IPS DF 4.7 (cell line): ENCODE measurements around the gene TP53INP2.
"Not testable (repeated sequence)": the region's sequence is repeated elsewhere in the genome, so short reads cannot be mapped to it uniquely, and the experiment has no call there.

ENCODE experiments used
- DNase-seq: peaks from one replicate; pipeline ENCODE4 v3.0.0-alpha.2; 2013; ENCODE audit warnings: low spot score; ENCODE audit errors: extremely low read depth

Gene TP53INP2

GRCh38 chr20:34705397-34706301 is 1.5 kb downstream of the TP53INP2 start:
- no peak for DNase-seq

- no peak for DNase-seq
These were observed 2.2 kb downstream of the TP53INP2 start for GRCh38 chr20:34706302-34706875.

DNA sequence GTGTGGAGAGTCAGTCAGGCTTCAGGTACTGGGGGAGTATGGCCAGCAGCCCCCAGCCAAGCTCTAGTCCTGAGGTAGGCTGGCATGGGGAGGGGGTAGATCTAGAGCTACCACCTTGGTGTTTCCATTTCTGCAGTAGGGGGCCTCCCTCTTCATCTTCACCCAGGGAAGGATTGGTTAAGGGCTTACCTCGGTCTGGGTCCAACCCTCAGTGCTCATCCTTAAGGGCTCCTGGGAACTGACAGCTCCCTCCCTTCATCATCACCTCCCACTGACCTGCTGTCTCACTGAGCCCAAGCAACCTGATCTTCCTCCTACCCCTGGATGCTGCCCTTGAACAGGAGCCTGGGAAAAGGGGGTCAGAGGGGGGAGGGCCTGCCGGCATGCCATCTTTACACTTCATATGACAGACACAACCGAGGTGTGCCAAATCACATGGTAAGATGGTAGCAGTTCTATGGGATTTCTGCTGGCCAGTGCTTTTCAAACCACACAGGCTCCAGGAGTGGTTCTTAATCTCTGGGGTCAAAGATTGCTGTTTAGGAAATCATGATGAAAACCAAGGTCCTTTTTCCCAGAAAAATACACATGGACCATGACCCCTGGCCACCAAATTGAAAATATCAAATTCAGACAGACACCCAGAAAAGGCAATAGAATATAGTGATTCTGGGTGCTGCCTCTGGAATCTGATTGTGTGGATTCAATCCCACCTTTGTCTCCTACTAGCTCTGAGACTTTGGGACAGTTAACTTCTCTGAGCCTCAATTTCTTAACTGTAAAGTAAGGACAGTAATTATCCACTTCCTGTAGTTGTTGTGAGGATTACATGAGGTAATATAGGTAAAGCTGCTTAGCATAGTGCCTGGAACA is 3.0 kb downstream of the TP53INP2 start:
- DNase-seq: no peak

- no peak for DNase-seq
These were observed 4.5 kb downstream of the TP53INP2 start for GRCh38 chr20:34708621-34709043.

GRCh38 chr20:34709044-34709830 is 5.1 kb downstream of the TP53INP2 start:
- no peak for DNase-seq

DNA sequence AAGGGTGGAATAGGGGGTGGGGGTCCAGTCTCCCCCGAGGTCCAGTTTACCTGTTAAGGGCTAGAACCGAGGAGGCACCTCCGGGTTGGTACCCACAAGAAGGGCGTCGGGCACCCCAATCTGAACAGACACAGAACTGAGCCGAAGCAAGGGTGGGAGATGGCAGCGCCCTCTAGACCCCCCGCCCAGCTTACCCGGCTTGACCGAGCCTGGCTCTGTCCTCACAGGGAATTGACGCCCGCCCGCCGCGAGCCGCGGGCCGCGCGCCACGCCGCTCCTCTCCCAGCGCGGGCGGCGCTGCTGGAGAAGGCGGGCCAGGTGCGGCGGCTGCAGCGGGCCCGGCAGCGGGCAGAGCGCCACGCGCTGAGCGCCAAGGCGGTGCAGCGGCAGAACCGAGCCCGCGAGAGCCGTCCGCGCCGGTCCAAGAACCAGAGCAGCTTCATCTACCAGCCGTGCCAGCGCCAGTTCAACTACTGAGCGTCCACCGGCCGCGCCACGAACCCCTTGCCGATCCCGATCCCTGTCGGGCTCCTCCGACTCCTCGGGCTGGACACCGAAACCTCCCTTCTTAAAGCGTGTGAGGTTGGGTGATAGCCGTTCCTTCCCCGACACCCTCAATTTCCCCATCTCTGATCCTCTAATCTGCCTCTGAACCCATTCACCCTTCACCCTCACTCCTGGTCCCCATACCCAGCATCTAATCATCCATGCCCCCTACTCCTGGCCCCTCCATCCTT is 5.9 kb downstream of the TP53INP2 start:
- no peak for DNase-seq

DNA sequence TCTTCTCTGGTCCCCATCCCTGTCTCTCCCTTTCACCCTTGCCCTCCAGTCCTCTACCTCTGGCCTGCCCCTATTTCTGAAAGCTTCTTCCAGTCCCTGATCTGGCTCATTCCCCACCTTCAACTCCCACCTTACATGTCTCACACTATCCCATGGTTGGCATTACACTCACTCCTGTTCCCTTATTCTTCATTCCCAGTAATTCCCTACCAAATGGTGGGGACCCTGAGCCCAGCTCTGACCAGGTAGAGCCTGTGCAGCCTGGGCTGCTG is 6.4 kb downstream of the TP53INP2 start:
- DNase-seq: no peak

- DNase-seq: no peak
These were observed 6.9 kb downstream of the TP53INP2 start for GRCh38 chr20:34710861-34711574.

DNA sequence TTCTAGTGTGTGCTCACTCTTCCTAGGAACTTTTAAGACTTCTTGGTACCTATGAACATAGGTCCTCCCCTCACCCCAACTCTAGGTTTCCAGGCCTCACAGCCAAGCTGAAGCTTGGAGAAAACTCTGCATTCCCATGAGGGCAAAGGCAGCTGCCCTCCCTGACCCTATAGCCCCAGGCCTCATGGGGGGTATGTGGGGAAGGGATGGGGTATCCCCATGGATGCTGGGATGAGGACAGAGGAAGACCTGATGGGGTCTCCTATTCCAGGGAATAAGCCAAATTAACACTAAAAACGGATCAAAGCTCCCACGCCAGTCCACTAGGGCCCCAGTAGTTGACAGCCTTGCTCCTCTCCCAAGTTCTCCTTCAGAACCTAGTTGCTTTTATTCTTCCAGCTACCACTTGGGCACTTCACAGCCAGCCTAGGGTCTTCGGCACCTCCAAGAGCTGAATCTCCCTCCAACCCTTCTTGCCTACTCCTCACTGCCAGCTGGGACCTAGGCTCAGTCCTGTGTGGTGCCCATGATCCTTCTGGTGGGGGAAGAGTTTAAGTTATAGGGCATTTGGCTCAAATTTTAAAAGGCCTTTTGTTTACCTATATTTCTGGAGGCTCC is 7.8 kb downstream of the TP53INP2 start:
- no peak for DNase-seq

DNA sequence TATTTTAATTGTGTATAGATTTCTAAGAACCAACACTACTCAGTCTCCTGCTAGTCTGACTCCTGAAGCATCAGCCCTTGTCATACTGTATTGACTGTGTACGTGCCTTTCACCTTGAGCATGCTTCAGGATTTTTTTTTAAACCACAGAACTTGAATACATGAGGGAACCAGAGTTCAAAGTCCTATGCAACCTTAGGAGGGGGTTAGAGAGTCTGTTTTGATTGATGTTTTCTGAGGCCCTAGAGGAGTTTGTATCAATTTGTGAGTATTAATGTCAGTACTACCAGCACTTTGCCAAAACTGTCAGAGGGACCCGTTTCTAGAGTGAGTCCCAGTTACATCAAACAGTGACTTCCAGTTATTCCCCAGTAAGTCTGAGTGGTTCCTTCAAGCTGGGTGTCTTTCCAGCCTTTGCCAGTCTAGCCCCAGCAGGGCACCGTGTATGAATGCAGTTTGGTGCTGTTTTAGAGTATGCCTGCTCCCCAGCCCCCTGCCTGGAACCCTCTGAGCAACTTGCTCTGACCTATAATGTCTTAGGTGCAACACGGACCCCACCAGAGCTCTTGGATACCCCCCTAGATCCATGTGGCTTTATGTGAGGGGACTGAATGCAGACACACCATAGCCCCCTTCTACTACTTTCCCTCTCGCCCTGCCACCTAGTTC is 8.5 kb downstream of the TP53INP2 start:
- DNase-seq: no peak

DNA sequence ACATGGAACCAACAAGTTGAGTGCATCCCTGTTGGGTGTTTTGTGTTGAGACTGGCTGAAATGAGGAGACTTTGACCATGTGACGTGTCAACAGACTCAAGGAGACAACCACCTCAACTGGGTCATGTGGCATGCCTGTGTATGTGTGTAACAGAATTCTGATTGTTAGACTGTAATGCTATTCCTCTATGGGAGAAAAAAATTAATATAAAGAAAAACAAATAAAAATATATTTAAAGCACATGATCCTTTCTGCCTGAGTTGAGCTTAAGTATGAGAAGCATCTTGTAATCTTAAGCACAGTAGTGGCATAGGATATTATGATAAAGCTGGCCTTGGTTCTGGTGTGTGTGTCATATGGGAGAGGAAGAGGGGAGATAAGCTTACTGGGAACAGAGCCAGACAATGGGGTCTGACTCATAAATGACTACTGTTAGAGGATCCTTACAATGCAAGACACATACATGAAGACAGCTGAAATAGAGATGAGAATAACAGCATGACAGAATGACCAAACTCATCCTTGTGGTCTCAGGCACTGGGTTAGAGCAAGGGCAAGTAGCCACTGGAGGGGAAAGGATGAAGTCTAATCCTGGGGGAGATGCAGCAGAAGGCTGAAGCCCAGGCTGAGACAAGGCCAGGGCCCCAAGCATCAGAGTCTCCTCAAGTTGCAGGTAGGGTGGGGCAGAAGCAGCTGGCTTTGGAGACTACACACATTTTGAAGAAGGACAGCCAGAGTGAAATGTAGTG is 9.2 kb downstream of the TP53INP2 start:
- DNase-seq: no peak

- DNase-seq: not testable (repeated sequence)
These were observed 9.9 kb downstream of the TP53INP2 start for GRCh38 chr20:34713944-34714515.

DNA sequence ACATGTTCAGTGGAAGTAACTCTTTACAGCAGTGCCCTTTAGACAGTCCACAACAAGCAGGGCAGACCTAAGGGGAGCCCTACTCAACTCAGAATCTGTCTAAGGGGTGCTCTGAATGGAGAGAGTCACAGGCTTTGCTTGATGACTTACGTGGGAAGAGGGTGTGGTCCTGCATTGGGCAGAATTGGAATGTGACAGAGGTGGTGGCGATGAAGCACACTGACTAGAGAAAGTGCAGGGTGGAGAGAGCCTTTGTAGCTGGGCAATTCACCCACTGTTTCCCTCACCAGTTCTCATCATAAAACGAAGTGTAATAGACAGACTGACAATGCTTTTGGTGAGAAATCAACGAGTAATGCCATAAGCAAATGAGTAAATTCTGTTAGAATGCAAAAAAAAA is 11.2 kb downstream of the TP53INP2 start:
- DNase-seq: no peak

- DNase-seq: no peak
These were observed 12.7 kb downstream of the TP53INP2 start for GRCh38 chr20:34716921-34717229.

DNA sequence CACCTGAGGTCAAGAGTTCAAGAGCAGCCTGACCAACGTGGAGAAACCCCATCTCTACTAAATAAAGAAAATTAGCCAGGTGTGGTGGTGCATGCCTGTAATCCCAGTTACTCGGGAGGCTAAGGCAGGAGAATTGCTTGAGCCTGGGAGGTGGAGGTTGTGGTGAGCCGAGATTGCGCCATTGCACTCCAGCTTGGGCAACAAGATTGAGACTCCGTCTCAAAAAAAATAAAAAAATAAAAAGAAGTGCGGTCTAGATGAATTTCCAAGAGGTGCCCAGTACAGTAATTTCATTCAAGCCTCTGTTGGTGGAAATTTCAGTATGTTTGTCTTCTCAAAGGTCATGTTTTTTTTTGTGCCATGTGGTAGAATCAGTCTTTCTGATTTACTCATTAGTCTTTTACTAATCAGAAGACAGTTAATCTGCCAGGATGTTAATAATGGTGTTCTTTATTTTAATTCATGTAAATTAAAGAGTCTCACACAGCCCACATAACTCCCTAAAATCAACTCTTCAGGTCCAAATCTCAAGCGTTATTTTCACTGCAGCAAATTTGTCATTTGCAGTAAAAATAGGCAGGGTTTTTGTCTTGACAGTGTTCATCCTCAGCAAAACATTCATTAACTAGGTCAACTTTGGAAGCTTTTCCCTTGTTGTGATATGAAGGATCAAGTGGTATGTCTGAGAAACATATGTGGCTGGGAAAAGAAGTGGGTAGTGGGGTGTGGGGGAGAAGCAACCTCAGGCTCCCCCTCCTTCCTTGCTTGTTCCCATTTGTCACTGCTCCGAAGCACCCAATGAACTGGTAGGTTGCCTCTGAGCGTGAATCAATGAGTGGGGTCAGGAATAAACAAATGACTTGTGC is 13.3 kb downstream of the TP53INP2 start:
- no peak for DNase-seq

DNA sequence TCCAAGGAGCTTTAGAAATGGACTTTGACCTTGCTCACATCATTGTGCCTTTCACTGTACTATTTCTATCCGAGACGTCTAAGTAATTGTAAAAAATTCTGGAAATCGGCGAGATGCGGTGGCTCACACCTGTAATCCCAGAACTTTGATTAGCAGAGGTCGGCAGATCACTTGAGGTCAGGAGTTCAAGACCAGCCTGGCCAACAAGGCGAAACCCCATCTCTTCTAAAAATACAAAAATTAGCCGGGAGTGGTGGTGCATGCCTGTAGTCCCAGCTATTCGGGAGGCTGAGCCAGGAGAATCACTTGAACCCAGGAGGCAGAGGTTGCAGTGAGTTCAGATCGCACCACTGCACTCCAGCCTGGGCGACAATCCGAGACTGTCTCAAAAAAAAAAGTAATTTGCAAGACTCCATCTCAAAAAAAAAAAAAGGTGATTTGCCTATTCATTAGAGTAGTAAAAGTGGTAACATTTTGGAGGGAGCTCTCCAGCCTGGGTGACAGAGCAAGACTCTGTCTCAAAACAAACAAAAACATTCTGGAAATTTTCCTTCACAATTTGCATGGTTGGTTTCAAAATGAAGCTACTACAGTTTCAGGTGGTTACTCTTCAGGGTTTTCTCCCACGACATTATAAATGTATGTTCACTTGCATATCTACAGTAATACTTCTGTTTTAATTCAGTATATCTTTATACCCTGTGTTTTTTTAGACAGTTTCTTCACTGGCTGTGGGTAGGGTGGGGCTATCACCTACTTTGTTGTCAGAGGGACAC is 15.3 kb downstream of the TP53INP2 start:
- not testable (repeated sequence) for DNase-seq
